Measurements from ENCODE around the gene SAT2. TPM values are rescaled to one million over a fixed set of nuclear protein-coding genes. Genes with fewer than 3 reads are reported as not detected.

SAT2 gene
- total and polyA plus RNA-seq, 10 of the 15 experiments (the other 5 are each of a cell fraction or from before 2014, with no cell fraction given) = 14.6 to 44.0 (median 27.9) TPM

- 0 out of 2 replicates have a peak, but pooled peaks have one; percentile 41 for TF ChIP-seq NKRF (conservative IDR thresholded peaks at IDR 0.05)
- peak; percentile 61; the same call in 1 of the 2 replicates for TF ChIP-seq YY1 (IDR thresholded peaks at IDR 0.05; ENCODE audit: low read depth, low read length)
- peak; percentile 99 for TF ChIP-seq MTA3 (IDR thresholded peaks at IDR 0.05; ENCODE audit: borderline replicate concordance, low read length)
- peak; percentile 42; the same call in 1 of the 2 replicates for TF ChIP-seq CBFB (IDR thresholded peaks at IDR 0.05; ENCODE audit: low read depth)
- TF ChIP-seq NBN (IDR thresholded peaks at IDR 0.05) = peak; percentile 27; the same call in 1 of the 2 replicates
- no peak for TF ChIP-seq NR2C1 (IDR thresholded peaks at IDR 0.05)
- peak; percentile 53 for TF ChIP-seq NR2F1 (conservative IDR thresholded peaks at IDR 0.05)
- peak; percentile 68; the same call in 1 of the 2 replicates for TF ChIP-seq CREB1 (IDR thresholded peaks at IDR 0.05; ENCODE audit: low read depth)
- TF ChIP-seq ETV6 (conservative IDR thresholded peaks at IDR 0.05 in 1 of 2, IDR thresholded peaks at IDR 0.05 in 1 of 2; ENCODE audit: borderline replicate concordance in 1 of 2, low read depth in 1 of 2) = peak in 1 of 2 experiments; percentile 98; a peak in 2 of 4 replicates
- peak; percentile 68 for TF ChIP-seq TAF1 (IDR thresholded peaks at IDR 0.05; ENCODE audit: borderline replicate concordance, low read depth, low read length)
- TF ChIP-seq POLR2AphosphoS2 (IDR thresholded peaks at IDR 0.05; ENCODE audit: low read depth, low read length) = peak; percentile 99
- peak; percentile 65; the same call in 1 of the 2 replicates for TF ChIP-seq MEF2A (IDR thresholded peaks at IDR 0.05; ENCODE audit: insufficient read depth, low read depth, low read length)
- TF ChIP-seq FOS (IDR thresholded peaks at IDR 0.05; ENCODE audit: borderline replicate concordance, extremely low read depth, insufficient read length) = no peak
- peak; percentile 97 for TF ChIP-seq PML (IDR thresholded peaks at IDR 0.05; ENCODE audit: low read length)
- no peak; the same call in 1 of the 2 replicates for TF ChIP-seq GABPA (IDR thresholded peaks at IDR 0.05; ENCODE audit: low read depth)
- TF ChIP-seq KDM1A (IDR thresholded peaks at IDR 0.05; ENCODE audit: borderline replicate concordance) = no peak
- TF ChIP-seq GATAD2B (conservative IDR thresholded peaks at IDR 0.05; ENCODE audit: low read depth) = peak; percentile 49; the same call in 1 of the 2 replicates
- TF ChIP-seq MXI1 (IDR thresholded peaks at IDR 0.05; ENCODE audit: low read depth, low read length) = peak; percentile 63; the same call in 1 of the 2 replicates
- TF ChIP-seq, protein P1, sequence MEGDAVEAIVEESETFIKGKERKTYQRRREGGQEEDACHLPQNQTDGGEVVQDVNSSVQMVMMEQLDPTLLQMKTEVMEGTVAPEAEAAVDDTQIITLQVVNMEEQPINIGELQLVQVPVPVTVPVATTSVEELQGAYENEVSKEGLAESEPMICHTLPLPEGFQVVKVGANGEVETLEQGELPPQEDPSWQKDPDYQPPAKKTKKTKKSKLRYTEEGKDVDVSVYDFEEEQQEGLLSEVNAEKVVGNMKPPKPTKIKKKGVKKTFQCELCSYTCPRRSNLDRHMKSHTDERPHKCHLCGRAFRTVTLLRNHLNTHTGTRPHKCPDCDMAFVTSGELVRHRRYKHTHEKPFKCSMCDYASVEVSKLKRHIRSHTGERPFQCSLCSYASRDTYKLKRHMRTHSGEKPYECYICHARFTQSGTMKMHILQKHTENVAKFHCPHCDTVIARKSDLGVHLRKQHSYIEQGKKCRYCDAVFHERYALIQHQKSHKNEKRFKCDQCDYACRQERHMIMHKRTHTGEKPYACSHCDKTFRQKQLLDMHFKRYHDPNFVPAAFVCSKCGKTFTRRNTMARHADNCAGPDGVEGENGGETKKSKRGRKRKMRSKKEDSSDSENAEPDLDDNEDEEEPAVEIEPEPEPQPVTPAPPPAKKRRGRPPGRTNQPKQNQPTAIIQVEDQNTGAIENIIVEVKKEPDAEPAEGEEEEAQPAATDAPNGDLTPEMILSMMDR (IDR thresholded peaks at IDR 0.05 in 2 of 3, conservative IDR thresholded peaks at IDR 0.05 in 1 of 3; ENCODE audit: control insufficient read depth in 2 of 3, extremely low read depth in 1 of 3, insufficient read depth in 1 of 3, low read depth in 3 of 3, low read length in 3 of 3) = no peak
- peak; percentile 97 for TF ChIP-seq SPI1 (IDR thresholded peaks at IDR 0.05; ENCODE audit: borderline replicate concordance, insufficient read depth, low read depth, low read length)
- TF ChIP-seq KAT2A (conservative IDR thresholded peaks at IDR 0.05; ENCODE audit: control insufficient read depth, low read depth, low read length) = no peak
- TF ChIP-seq LARP7 (IDR thresholded peaks at IDR 0.05) = peak; percentile 39; the same call in 1 of the 2 replicates
- no peak for TF ChIP-seq ZNF384 (IDR thresholded peaks at IDR 0.05; ENCODE audit: borderline replicate concordance, low read depth, low read length)
- TF ChIP-seq, protein P2, sequence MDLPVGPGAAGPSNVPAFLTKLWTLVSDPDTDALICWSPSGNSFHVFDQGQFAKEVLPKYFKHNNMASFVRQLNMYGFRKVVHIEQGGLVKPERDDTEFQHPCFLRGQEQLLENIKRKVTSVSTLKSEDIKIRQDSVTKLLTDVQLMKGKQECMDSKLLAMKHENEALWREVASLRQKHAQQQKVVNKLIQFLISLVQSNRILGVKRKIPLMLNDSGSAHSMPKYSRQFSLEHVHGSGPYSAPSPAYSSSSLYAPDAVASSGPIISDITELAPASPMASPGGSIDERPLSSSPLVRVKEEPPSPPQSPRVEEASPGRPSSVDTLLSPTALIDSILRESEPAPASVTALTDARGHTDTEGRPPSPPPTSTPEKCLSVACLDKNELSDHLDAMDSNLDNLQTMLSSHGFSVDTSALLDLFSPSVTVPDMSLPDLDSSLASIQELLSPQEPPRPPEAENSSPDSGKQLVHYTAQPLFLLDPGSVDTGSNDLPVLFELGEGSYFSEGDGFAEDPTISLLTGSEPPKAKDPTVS (IDR thresholded peaks at IDR 0.05; ENCODE audit: low read depth, low read length) = no peak
These were observed 48.4 kb downstream of the SAT2 start, which contains the start of gene CD68 (continued) for GRCh38 chr17:7579001-7579833.

Measured in GM12878 (cell line).